Measurements from ENCODE around the gene RPH3AL. TPM values are rescaled to one million over a fixed set of nuclear protein-coding genes. Genes with fewer than 3 reads are reported as not detected.

RPH3AL gene
- total RNA-seq, 1 experiment from 2014 or later: 26.0 TPM

DNA sequence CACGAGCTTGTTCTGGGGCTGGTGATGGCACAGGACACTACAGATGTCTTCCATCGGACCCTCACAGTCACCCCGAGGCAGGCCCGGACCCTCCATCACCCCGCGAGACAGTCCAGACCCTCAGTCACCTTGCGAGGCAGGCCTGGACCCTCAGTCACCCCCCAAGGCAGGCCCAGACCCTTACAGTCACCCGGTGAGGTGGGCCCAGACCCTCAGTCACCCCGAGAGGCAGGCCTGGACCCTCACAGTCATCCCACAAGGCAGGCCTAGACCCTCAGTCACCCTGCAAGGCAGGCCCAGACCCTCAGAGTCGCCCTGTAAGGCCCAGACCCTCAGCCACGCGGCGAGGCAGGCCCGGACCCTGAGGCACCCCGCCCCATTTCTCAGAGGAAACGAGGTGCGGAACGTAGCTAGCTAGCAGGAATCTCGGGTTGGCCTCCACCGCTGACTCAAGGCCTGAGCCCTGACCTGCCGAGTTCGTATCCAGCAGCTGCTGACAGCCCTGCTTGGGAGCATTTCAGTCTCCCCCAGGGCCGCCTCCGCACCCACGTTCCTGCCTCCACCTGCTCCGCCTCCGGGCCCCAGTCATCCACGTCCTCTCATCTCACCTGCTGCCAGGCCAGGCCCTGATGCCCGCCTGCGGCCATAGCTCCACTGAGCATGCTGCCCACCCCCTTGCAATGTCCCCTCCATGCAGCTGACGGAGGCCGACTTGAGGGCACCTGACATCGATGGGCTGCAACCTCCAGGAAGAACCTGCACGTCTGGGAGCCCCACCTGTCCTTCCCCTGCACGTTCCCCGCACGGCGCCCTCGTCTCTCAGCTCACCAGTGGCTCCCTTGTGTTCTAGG is 28.7 kb downstream of the RPH3AL start:
- no peak overlapping the region for H2AFZ ChIP-seq
- H3K9me2 ChIP-seq (ENCODE audit: insufficient read depth): no peaks in the 10 kb centered on the region
- no peaks in the 10 kb centered on the region for H3K36me3 ChIP-seq (ENCODE audit: low read depth)
- H3K4me2 ChIP-seq: no peak overlapping the region
- peak in 1 of 2 experiments; percentile 0 for DNase-seq
- H3K27me3 ChIP-seq (ENCODE audit: insufficient read depth, low read depth): no peaks in the 10 kb centered on the region
- no peaks in the 10 kb centered on the region for H3K79me2 ChIP-seq (ENCODE audit: low read depth)
- H3K9me3 ChIP-seq (ENCODE audit: insufficient read depth, low read depth): no peaks in the 10 kb centered on the region
- ChIA-PET CTCF (no interaction called here), POLR2A (ENCODE audit: unreplicated experiment) (no interaction called here)
- no peaks in the 10 kb centered on the region for H4K20me1 ChIP-seq (ENCODE audit: insufficient read depth)
- no peaks in the 10 kb centered on the region for H3F3A ChIP-seq (ENCODE audit: insufficient read depth, low read depth)
- no peaks in the 10 kb centered on the region for H3K4me1 ChIP-seq (replicated peaks; ENCODE audit: insufficient read depth)
- BruUV-seq (replicated peaks): no TSS peak
- H3K27ac ChIP-seq: no peak overlapping the region
- intact Hi-C loops (cut with micrococcal nuclease; ENCODE audit: unreplicated experiment): no loop called here
- H3K4me3 ChIP-seq: no peak overlapping the region
- TF ChIP-seq CTCF (conservative IDR thresholded peaks at IDR 0.05) (no peak), EZH2 (IDR thresholded peaks at IDR 0.05; ENCODE audit: low read depth) (no peak)

GRCh38 chr17:323181-323580 is 29.4 kb downstream of the RPH3AL start:
- Histone ChIP-seq H3K4me3 (no peak overlapping the region), H3K9me3 (ENCODE audit: insufficient read depth, low read depth) (no peaks in the 10 kb centered on the region), H3K27me3 (ENCODE audit: insufficient read depth, low read depth) (no peaks in the 10 kb centered on the region), H3K79me2 (ENCODE audit: low read depth) (no peaks in the 10 kb centered on the region), H3K9me2 (ENCODE audit: insufficient read depth) (no peaks in the 10 kb centered on the region), H2AFZ (no peak overlapping the region), H3K27ac (no peak overlapping the region), H3K36me3 (ENCODE audit: low read depth) (no peaks in the 10 kb centered on the region), H3F3A (ENCODE audit: insufficient read depth, low read depth) (no peaks in the 10 kb centered on the region), H3K4me2 (no peak overlapping the region), H3K4me1 (replicated peaks; ENCODE audit: insufficient read depth) (no peaks in the 10 kb centered on the region), H4K20me1 (ENCODE audit: insufficient read depth) (no peaks in the 10 kb centered on the region)
- intact Hi-C loops (cut with micrococcal nuclease; ENCODE audit: unreplicated experiment): no loop called here
- ChIA-PET POLR2A (ENCODE audit: unreplicated experiment) (no interaction called here), CTCF (no interaction called here)
- no peak for DNase-seq
- no TSS peak for BruUV-seq (replicated peaks)
- TF ChIP-seq EZH2 (IDR thresholded peaks at IDR 0.05; ENCODE audit: low read depth) (no peak), CTCF (conservative IDR thresholded peaks at IDR 0.05) (no peak)

- H3K4me1 ChIP-seq (replicated peaks; ENCODE audit: insufficient read depth): no peaks in the 10 kb centered on the region
- BruUV-seq (replicated peaks): no TSS peak
- no peaks in the 10 kb centered on the region for H3K79me2 ChIP-seq (ENCODE audit: low read depth)
- no peaks in the 10 kb centered on the region for H3K27me3 ChIP-seq (ENCODE audit: insufficient read depth, low read depth)
- no peak for DNase-seq
- H3K27ac ChIP-seq: no peak overlapping the region
- H3K9me2 ChIP-seq (ENCODE audit: insufficient read depth): no peaks in the 10 kb centered on the region
- POLR2A ChIA-PET (ENCODE audit: unreplicated experiment): no interaction called here
- no peak overlapping the region for H2AFZ ChIP-seq
- no peaks in the 10 kb centered on the region for H3F3A ChIP-seq (ENCODE audit: insufficient read depth, low read depth)
- TF ChIP-seq EZH2 (IDR thresholded peaks at IDR 0.05; ENCODE audit: low read depth) (no peak), CTCF (conservative IDR thresholded peaks at IDR 0.05) (no peak)
- no peaks in the 10 kb centered on the region for H4K20me1 ChIP-seq (ENCODE audit: insufficient read depth)
- no peaks in the 10 kb centered on the region for H3K36me3 ChIP-seq (ENCODE audit: low read depth)
- H3K9me3 ChIP-seq (ENCODE audit: insufficient read depth, low read depth): no peaks in the 10 kb centered on the region
- intact Hi-C loops (cut with micrococcal nuclease; ENCODE audit: unreplicated experiment): no loop called here
- CTCF ChIA-PET: no interaction called here
- H3K4me2 ChIP-seq: no peak overlapping the region
- H3K4me3 ChIP-seq: no peak overlapping the region
Measured at GRCh38 chr17:322006-322780, 30.4 kb downstream of the RPH3AL start.
